Posterior vena cava (tissue), 2 donors: ENCODE results near the gene STEAP3. TPM values are rescaled to one million over a fixed set of nuclear protein-coding genes. Genes with fewer than 3 reads are reported as not detected.

ENCODE experiments used
- DNase-seq: peaks from one replicate; pipeline ENCODE4 v3.0.0-alpha.2; 2020; ENCODE audit warnings: low spot score
- intact Hi-C, 2 donors: fragments of 100-400 bp; cut with DNase I; formaldehyde crosslinking; loops; one replicate each; pipeline versions ENCODE4 v1.14.1 to v1.14.2; 2022 to 2023
- total RNA-seq, 2 donors: library from RNA; stranded (reverse); fragmentation: NEBNext Ultra II Directional; extraction: Animal tissue kit (Norgen Biotek cat#: 25700); gene quantifications; one replicate each; pipeline ENCODE4 v1.2.1, GENCODE V29; 2021
- donor health status: DM: yes; HTN: yes; CAD: no.
- donor health status: DM: yes; HTN: yes; CAD: no.

STEAP3 gene
- total RNA-seq, 2 donors from 2014 or later = 5.7 to 9.3 TPM

DNA sequence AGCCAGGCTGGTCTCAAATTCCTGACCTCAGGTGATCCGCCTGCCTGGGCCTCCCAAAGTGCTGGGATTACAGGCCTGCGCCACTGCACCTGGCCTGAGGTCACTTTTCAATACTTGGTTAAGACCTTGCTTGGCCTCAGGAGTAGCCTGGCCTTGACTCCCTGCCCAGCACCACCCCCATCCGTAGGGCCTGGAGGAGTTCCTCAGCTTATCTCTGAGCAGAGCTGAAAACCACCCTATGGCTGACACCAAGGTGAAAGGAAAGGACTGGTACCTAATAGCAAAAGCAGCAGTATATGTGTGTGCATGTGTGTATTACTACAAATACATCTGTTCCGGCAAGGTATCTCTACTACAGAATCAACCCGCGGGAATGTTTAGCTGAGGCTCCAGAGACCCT lies 56.0 kb downstream of the STEAP3 start:
- intact Hi-C loops = loop anchor here (10.0 kb wide), 2 partner anchors 265 to 395 kb away; no protein-coding TSS in a partner anchor
- DNase-seq = no peak

DNA sequence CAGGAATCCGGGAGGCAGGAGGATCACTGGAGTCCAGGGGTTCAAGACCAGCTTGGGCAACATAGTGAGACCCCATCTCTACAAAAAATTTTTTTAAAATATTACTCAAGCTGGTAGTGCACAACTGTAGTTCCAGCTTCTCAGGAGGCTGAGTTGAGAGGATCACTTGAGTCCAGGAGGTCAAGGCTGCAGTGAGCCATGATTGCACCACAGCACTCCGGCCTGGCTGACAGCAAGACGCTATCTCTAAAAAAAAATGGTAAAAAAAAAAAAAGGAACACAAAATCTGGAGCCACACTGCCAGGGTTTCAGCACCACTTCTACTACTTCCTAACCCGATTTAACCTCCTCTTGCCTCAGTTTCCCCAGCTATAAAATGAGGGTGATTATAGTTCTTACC lies 57.0 kb downstream of the STEAP3 start:
- no peak for DNase-seq
- intact Hi-C loops = loop anchor here (10.0 kb wide), 2 partner anchors 266 to 396 kb away; no protein-coding TSS in a partner anchor

DNA sequence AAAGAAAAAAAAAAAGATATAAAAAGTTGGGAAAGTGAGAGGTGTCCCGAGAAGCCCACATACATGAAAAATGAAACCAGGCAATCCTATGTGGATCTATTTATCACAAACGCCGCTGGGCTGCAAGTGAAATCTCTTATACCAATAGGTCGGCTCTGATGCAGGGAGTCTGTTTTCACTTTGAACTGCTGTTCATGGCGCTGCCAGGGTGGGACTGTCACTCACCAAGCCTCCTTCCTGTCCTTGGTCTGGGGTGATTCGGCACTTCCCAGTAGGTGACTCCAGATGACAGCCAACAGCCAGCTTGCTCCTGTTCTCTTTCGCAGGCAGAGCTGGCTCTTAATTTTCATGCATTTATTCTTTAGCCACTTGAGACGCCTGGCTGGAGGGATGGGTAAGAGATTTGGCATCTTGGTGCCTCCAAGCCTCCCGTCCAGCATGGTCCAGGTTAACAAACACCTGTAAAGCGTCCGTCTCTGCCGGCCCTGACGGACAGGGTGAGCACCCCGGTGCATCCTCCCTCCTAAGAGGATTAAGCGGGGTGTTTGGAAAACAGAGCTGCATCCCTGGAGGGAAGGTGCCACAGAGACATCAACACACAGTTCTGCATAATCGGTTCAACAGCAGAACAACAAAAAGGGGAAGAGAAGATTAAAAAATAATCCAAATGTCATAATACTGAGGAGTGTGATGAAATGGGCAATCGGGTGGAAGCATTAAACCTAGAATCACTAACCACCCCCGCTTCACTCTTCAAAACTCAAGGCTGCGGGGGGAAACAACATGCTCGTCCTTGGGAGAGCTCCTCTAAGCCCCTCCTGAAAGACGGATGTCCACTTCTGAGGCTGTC lies 58.7 kb downstream of the STEAP3 start:
- intact Hi-C loops = loop anchor here (10.0 kb wide), 2 partner anchors 268 to 398 kb away; no protein-coding TSS in a partner anchor
- DNase-seq = no peak

DNA sequence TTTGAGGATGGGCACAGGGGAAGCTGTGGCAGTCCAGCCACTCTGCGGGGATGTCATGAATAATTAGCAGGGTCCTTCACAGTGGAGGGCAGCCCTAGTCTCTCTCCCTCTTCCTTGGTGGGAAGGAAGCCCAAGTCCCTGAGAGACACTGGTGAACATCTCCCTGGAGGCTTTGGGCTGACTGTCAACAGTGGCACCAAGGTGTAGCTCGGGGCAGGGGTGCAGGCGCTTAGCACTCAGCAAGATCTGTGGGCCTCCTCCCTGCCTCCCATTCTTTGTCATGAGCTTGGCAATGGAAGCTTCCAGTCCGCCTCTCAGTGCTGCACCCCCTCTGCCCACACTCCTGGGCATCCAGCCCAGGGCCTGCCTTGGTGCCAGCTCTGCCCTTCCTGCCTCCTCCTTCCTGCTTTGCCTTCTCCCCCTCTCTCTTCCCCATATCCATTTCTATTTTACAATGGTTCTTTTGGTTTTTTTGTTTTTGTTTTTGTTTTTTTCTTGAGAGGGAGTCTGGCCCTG lies 59.4 kb downstream of the STEAP3 start:
- intact Hi-C loops = loop anchor here (10.0 kb wide), 2 partner anchors 268 to 398 kb away; no protein-coding TSS in a partner anchor

DNA sequence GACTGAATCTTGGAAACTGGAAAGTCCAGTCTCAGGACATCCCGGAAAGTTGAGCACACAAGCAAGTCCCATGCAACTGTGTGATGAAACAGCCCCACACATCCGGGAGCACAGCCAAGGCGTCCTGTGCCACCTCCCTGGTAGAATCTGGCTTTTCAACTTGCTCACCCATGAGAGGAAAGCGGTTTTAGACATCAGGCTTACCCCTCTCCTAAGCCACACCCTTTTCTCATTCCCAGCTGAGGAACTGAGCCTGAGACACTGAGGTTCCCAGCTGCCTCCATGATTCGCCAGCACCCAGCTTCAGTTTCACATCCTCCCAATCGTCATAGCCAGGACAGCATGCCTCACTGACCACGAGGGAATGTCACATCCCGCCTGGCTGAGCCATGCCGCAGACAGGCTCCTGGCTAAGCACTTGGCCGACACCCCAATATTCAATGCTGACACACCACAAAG lies 60.3 kb downstream of the STEAP3 start:
- intact Hi-C loops = loop anchor here (10.0 kb wide), 2 partner anchors 269 to 399 kb away; no protein-coding TSS in a partner anchor
- DNase-seq = peak; percentile 88

More for the DNA sequence above, 59.4 kb downstream of the STEAP3 start:
- DNase-seq = no peak

DNA sequence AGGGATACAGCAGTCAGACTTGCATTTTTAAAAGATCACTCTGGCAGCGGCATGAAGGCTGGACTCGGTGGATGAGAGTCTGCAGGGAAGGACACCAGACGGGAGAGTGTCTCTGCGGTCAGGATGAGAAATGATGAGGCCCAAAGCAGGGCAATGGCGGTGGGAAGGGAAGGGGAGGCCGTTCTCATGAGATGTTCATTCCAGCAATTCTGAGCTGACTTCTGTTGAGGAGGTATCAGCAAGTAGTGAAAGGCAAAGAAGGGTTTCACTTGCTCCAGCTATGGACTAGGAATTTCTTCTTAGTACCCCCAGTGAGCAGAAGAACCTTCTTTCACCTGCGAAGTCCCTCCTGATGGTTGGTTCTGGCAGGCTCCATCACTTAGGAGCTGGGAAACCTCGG lies 63.0 kb downstream of the STEAP3 start:
- DNase-seq = no peak
- intact Hi-C loops = loop anchor here (10.0 kb wide), 2 partner anchors 272 to 402 kb away; no protein-coding TSS in a partner anchor

DNA sequence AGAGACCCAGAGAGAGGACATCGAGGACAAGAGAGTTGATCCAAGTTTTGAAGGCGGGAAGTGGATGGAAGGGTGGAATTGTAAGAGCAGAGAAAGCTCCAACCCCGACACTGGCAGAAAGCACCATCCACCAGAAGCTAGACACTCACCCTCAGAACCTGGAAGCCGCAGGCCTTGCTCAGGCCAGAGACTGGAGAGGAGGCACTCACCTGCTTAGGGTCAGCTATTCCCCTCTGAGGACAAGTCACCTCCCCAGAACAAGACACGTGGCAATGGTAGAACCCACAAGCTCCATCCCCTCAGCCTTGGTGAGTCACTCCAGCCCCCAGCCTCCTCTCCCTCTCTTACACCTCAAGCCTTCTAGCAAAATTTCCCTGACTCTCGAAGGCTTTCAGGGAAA lies 64.9 kb downstream of the STEAP3 start:
- DNase-seq = no peak
- intact Hi-C loops = loop anchor here (10.0 kb wide), 2 partner anchors 274 to 404 kb away; no protein-coding TSS in a partner anchor

DNA sequence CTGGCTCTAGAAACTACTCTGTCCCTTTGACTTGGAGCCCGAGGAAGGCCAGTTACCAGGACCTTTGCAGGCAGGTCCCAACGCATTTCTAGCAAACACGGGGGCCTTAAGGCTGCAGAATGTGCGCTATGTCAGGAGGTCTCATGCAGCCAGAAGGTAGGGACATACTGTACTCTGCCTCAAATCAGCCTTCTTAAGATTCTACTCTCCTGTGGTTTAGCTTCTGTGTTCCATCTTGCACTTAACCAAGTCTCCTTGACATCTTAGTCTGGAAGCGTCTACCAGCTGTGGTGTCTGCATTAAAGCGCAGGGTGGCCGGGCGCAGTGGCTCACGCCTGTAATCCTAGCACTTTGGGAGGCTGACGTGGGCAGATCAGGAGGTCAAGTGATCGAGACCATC lies 65.5 kb downstream of the STEAP3 start:
- no peak for DNase-seq
- intact Hi-C loops = loop anchor here (10.0 kb wide), 2 partner anchors 274 to 404 kb away; no protein-coding TSS in a partner anchor

DNA sequence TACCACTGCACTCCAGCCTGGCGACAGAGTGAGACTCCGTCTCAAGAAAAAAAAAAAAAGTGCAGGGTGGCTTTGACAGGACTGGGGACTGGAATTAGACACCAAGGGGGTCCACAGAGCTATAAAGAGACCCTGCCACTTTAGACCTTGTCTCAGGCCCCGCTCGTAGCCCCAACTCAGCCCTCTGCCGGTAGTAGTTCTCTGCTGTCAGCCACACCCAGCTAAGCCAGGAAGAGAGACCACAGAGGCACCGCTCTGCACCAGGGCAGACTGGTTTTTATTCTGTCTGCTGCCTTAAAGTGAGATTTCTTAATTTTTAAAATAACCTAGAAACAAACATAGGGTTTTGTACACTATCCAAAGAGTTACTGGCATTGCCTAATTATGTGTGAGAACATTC lies 66.0 kb downstream of the STEAP3 start:
- no peak for DNase-seq

DNA sequence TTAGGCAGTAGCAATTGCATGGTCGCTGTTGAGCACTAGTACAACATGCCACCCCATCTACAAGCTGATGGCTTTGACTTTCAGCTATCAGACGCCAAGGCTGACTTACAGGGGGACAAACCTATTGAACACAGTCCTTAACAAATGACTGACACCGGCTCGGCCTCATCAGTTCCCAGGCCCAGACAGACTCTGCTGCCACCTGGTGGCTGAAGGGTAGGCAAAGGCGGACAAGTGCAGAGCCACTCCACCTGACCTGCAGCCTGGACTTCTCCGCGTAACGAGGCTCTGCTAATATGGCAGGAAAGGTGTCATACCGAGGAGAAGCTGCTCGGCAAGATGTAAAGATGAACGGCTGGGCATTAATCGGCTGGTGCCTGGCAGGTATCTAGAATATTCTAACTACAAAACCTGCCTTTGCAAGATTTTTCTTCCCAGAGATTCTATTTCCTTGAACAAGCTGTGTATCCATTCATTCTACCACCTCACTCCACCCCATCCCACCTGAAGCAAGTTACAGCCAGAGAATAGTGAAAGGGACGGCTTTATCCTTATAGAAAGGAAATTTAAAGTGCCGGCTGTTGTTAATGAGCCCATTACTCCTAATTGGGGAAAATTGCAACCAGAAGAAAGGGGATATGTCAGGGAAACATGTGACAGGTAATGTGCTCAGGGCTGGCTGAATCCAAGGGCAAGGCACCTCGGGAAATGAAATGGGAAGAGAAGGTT lies 67.4 kb downstream of the STEAP3 start:
- intact Hi-C loops = no loop called here
- peak; percentile 95 for DNase-seq

More for the DNA sequence above, 66.0 kb downstream of the STEAP3 start:
- intact Hi-C loops = loop anchor here (10.0 kb wide), 2 partner anchors 275 to 405 kb away; no protein-coding TSS in a partner anchor

DNA sequence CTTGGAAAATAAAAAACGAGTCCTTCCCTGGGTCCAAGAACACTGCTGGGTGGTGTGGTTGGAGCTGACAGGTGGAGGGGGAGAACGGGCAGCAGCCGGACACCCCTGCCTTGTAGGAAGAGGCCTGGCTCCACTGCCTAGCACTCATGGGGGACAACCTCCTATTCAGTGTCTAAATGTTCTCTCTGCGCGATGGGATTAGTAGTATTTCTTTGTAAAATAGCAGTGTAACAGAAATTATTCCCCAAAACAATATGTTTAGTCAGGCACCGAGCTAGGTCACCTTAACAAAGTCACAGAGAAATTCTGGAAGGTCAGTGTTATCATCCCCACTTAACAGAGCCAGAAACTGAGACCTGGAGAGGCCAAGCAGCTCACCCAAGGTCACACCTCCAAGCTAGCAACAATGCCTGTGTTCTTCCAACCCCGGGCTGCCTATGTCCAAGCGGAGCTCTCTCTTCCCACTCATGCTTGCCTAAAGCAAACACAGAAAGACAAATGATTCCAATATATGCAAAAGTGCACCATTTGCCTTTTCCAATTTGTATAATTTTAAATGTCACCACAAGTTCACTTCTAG lies 68.0 kb downstream of the STEAP3 start:
- intact Hi-C loops = no loop called here
- DNase-seq = no peak

DNA sequence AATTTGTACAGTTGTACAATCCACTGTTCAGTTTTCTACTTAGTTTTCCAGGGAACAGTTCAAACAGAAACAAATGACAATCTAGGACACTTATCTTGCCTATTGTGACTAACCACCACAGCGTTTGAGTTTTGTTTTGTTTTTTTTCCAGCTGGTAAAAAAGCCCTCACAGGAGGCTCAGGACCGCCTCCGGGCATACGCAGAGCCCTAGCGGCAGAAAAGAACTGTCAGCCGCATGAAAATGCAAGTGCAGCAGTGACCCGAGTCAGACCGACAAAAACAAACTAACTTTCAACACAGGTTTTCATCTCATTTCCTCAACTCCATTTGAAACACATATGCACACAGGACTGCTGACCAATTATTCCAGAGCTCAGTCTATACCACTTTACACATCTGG lies 68.6 kb downstream of the STEAP3 start:
- DNase-seq = no peak
- intact Hi-C loops = no loop called here

DNA sequence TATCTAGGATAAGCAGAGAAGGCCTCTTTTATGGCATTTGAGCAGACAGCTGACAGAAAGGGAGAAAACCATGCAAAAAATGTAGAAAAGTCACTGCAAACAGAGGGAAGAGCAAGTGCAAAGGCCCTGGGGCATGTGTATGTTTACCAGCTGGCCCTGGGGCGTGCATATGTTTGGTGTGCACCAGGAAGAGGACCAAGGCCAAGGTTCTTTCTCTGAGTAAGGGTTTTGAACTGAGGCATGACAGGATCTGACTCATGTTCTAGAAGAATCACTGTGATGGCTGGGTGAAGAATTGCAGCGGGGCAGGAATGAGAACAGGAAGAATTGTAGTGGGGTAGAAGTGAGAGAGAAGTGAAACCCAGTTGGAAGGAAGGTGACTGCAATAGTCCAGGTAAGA lies 69.6 kb downstream of the STEAP3 start:
- DNase-seq = no peak
- intact Hi-C loops = no loop called here

DNA sequence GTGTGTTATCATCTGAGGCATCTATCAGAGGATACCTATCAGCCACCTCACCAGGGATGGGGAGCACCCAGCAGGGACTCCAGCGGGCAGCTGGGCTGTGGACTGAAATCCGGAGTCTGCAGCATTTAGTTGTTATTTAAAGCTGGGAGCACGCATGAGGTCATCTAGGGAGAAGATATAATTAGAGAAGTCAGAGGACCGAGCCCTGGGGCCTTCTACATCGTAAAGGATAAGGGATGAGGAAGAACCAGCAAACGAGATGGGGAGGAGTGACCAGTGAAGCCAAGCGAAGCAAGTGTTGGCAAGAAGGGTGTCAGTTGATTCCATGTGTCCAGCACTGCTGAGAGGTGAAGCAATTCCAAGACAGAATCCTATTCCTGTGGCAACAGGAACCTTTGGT lies 70.3 kb downstream of the STEAP3 start:
- intact Hi-C loops = no loop called here
- DNase-seq = no peak

DNA sequence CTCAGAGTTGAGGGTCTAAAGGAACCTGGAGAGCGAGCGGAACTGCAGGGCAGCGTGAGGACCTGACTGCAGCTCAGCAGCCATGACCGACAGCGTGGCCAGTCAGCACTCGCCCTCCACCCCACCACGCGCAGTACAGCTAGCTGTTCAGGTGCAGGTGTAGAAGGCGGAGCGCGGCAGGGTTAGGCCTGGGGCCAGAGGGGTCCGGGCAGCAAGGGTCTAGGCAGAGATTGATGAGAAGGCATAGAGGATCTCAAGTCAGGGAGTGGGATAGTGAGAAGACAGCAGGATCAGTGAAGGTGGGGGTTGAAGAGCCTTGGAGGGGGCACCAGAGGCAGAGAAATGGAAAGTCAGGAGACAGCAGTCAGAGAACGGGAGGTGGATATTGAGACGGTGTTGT lies 71.0 kb downstream of the STEAP3 start:
- intact Hi-C loops = no loop called here

DNA sequence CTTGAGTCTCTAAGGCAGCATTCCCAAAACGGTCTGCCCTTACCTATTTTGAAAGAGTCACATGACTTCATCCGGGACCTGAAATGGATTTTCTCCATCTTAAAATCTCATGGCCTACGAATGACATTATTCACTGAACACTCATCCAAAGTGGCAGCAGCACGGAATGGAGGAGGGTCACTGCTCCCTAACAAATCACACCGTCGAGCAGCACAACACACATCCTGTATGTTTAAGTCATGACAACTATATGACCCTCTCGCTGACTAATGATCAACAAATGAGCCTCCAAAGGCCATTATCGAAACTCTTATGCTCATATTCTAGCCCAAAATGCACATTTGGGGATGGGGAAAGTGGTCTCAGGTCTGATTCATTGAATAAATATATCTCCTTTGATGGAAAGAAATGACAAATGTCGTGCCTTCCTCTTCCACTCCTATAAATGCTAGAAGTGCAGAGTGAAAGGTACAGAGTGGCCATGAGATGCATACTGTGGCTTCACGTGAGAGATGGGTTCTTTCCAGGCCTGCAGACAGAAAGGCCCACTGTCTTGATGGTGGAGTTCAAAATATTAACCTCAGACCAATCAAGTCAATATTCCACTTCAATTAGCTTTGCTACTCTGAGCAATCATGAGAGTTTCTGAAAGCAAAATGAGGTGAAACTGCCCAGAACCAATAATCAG lies 72.2 kb downstream of the STEAP3 start:
- DNase-seq = no peak
- intact Hi-C loops = no loop called here

More for the DNA sequence above, 71.0 kb downstream of the STEAP3 start:
- DNase-seq = no peak

DNA sequence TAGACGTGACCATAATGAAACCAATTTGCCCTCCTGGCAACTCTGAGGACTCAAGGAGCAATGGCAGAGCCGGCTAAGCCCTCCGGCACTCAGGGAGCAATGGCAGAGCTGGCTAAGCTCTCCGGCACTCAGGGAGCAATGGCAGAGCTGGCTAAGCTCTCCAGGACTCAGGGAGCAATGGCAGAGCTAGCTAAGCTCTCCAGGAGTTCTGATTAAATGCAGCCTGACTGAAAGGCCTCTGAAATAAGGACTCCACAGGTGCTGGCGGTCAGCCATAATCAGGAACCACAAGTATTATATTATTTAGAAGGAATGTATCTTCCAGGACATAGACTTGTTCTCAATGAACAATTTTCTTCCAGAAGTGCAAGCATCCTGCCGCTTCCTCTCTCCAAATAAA lies 77.8 kb downstream of the STEAP3 start:
- no peak for DNase-seq
- intact Hi-C loops = no loop called here

DNA sequence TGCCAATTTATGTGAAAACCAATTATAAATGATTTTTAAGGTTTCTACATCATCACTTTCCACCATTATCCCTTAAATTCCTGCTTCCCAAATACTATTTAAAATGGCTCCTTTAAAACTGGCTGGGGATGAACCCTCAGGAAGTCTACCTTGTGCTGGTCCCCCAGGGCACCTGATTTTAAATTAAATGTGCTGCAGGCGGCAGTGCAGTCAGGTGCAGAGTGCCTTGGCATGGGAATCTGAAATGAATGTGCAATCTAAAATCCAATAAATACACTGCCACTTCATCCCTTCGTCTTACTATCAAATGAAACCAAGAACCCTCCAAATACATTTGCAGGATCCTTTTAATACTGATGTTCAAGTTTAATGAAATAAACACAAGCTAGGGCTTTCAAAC lies 81.2 kb downstream of the STEAP3 start:
- no peak for DNase-seq

More for the DNA sequence above, 81.2 kb downstream of the STEAP3 start:
- intact Hi-C loops = no loop called here
